NCI-H2227 treated with DMSO at 0.1 percent for 48 hours (cell line): ENCODE data around the gene WNT2B.

ENCODE experiments used
- DNase-seq: peaks from one replicate; lab custom pipeline; 2025; lab: John Stamatoyannopoulos, UW

Gene WNT2B

DNA sequence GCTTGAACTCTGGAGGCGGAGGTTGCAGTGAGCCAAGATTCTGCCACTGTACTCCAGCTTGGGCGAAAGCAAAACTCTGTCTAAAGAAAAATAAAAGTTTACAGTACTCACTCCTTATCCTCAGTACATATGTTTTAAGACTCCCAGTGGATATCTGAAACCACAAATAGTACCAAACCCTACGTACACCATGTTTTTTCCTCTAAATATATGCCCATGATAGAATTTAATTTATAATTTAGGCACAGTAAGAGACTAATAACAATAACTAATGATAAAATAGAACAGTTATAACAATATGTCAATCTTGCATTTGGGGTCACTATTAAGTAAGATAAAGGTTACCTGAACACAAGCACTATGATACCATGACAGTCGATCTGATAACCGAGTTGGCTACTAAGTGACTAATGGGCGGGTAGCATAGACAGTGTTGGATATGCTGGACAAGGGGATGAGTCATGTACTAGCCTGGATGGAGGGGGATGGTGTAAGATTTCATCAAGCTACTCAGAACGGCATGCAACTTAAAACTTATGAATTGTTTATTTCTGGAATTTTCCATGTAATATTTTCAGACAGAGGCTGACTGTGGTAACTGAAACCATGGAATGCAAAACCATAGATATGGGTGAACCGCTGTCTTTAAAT, 66.5 kb downstream of the WNT2B start:
- no peak for DNase-seq

DNA sequence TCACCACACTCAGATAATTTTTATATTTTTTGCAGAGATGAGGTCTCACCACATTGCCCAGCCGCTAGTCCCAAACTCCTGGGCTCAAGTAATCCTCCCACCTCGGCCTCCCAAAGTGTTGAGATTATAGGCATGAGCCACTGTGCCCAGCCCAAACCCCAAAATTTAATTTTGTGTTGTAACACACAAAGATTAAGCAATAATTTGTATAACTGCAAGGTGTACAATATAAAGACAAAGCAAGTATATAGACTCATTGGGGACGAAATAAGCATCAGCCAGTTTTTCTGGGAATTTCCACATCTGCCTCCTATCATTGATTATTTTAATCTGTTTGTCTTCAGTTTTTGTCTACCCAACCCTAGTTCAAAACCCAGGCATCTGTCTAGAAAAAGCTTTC, 67.5 kb downstream of the WNT2B start:
- DNase-seq, result no peak
